Liver (tissue), 3 donors: Measurements from ENCODE around the gene ZFYVE1.

Experiments used
- CTCF ChIP-seq: fragments of 150-350 bp; IDR thresholded peaks from 2 replicates; pipeline ENCODE4 v1.5.1; 2017; ENCODE audit warnings: improper control_type of control experiment, low read depth, low read length; ENCODE audit not compliant: missing input control
- EGR1 ChIP-seq, 2 donors: IDR thresholded peaks; 2 replicates each; pipeline ENCODE4 v1.6.1; 2016 to 2018; ENCODE audit warnings: antibody characterized with exemption in 2 of 2, low read depth in 2 of 2
- GABPA ChIP-seq, 2 donors: IDR thresholded peaks in 1 of 2; conservative IDR thresholded peaks in 1 of 2; 2 replicates each; pipeline ENCODE4 v1.6.1; 2016; ENCODE audit warnings: antibody characterized with exemption in 2 of 2, mild to moderate bottlenecking in 1 of 2, moderate library complexity in 1 of 2
- HNF4G ChIP-seq: IDR thresholded peaks from 2 replicates; pipeline ENCODE4 v1.6.1; 2016; ENCODE audit warnings: antibody characterized with exemption
- JUND ChIP-seq, 2 donors: IDR thresholded peaks; 2 replicates each; pipeline ENCODE4 v1.6.1; 2016; ENCODE audit warnings: antibody characterized with exemption in 2 of 2
- MAX ChIP-seq: IDR thresholded peaks from 2 replicates; pipeline ENCODE4 v1.6.1; 2016; ENCODE audit warnings: antibody characterized with exemption
- RAD21 ChIP-seq, 2 donors: IDR thresholded peaks; 2 replicates each; pipeline ENCODE4 v1.6.1; 2016; ENCODE audit warnings: antibody characterized with exemption in 2 of 2, mild to moderate bottlenecking in 2 of 2
- REST ChIP-seq: IDR thresholded peaks from 2 replicates; pipeline ENCODE4 v1.6.1; 2016; ENCODE audit warnings: antibody characterized with exemption, mild to moderate bottlenecking
- SP1 ChIP-seq: IDR thresholded peaks from 2 replicates; pipeline ENCODE4 v1.6.1; 2018; ENCODE audit warnings: antibody characterized with exemption, mild to moderate bottlenecking
- TAF1 ChIP-seq: conservative IDR thresholded peaks from 2 replicates; pipeline ENCODE4 v1.6.1; 2016; ENCODE audit warnings: antibody characterized with exemption, mild to moderate bottlenecking
- YY1 ChIP-seq: IDR thresholded peaks from 2 replicates; pipeline ENCODE4 v1.6.1; 2016; ENCODE audit warnings: antibody characterized with exemption, mild to moderate bottlenecking
- ZBTB33 ChIP-seq: IDR thresholded peaks from 2 replicates; pipeline ENCODE4 v1.6.1; 2016; ENCODE audit warnings: antibody characterized with exemption
- TF ChIP-seq, protein P1 (sequence below): IDR thresholded peaks from 2 replicates; pipeline ENCODE4 v1.6.1; 2016; ENCODE audit warnings: antibody characterized with exemption
- donor health status: healthy.
- donor health status: healthy.

DNA sequence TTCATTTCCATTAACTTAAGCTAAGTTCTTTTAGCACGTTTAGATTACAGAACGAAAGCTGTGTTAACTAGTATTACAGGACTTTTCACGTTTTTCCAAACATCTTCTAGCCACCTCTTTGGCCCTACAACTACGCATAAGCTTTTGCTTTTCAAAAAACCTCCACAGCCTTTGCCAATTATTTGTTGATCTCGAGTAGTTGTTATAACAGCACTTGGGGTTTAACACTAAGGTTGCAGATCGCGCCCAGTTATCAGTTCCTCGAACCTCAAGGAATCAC, 31.0 kb upstream of the ZFYVE1 start:
- TF ChIP-seq HNF4G = no peak
- no peak for TF ChIP-seq TAF1
- TF ChIP-seq CTCF = no peak
- no peak for TF ChIP-seq MAX
- TF ChIP-seq REST = no peak
- no peak for TF ChIP-seq GABPA (IDR thresholded peaks at IDR 0.05 in 1 of 2, conservative IDR thresholded peaks at IDR 0.05 in 1 of 2)
- TF ChIP-seq ZBTB33 = no peak
- no peak for TF ChIP-seq JUND (IDR thresholded peaks at IDR 0.05)
- TF ChIP-seq, protein P1, sequence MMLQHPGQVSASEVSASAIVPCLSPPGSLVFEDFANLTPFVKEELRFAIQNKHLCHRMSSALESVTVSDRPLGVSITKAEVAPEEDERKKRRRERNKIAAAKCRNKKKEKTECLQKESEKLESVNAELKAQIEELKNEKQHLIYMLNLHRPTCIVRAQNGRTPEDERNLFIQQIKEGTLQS = no peak
- TF ChIP-seq RAD21 (IDR thresholded peaks at IDR 0.05) = no peak
- TF ChIP-seq YY1 = no peak
- no peak for TF ChIP-seq EGR1 (IDR thresholded peaks at IDR 0.05; ENCODE audit: low read depth in 2 of 2)
- no peak for TF ChIP-seq SP1
